HG02870 (cell line): Measurements from ENCODE around the gene SH3GL2.

Source experiments
- ATAC-seq: cut with Tn5 transposase; IDR thresholded peaks from one replicate; pipeline ENCODE4 v1.9.1; 2021; ENCODE audit warnings: mild to moderate bottlenecking, moderate library complexity; ENCODE audit not compliant: unreplicated experiment

The SH3GL2 gene

DNA sequence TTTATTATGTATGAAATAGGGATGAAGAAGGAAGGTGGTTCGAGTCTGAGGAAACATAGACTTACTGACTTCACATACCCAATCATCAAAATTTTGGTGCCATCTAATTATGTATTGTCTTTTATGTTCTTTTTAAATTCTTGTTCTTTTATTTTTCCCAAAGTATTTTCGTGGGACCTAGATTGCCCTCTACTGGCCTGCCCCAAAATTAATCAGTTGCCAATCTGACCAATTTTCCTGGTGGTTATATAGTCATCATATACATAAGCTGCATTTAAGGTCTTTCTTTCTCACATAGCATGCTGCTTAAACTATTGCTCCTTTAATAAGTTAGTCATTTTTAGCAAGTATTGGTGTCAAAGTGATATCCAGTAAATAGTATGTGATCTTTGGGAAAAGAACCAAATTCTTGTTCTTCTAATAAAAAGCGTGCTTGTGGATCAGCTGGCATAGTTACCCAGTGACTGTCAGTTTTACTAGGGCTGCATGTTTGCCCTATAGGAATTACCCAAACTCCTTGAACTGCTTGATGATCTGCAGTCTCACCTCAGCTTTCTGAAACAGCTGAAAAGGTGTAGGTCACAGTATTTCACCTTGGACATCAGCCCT, 223.5 kb downstream of the SH3GL2 start:
- ATAC-seq: no peak

DNA sequence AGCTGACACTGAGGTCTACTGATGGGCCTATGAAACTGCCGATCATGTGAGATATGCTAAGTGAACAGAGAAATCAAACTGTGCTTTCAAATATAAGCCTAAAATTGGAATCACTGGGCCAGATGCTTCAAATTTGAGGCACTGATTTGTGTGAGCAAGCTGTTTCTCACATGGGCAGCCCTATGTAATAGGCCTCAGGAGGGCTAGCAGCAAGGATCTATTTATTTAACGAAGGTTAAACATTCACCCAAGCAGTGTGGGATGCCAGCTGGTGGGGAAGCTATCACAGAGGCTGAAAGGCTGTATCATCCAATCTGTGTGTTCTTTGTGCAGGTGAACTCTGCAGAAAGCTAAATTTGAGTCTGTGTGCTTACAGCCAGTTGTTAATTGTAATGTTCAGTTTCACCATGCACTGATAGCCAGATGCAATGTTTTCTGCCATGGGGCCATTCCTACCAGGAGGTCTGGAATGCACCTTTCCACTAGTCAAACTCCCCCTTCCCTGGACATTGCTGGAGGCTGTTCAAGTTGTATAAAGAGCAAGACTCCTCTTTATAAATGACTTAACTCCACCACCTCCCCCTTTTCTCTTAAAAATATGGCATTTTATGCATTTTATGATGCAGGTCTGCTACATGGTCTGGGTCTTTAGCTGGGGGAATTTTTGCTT, 228.9 kb downstream of the SH3GL2 start:
- no peak for ATAC-seq

DNA sequence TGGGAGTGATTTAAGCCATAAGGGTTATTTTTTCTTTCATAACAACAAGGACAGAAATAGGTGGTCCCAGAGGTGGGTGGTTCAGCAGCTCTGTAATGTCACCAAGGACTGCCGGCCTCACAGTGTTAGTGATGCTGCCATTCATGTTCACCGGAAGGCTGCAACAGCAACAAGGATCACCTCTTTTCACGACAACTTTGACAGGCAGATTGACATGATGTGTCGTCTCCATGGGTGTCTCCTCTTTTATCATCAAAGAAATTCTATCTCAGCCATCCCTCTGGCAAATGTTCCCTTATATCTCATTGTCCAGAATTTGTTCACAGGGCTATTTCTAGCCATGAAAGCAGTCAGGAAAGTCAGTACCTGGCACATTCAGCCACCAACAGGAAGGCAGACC, 231.5 kb downstream of the SH3GL2 start:
- ATAC-seq: no peak

DNA sequence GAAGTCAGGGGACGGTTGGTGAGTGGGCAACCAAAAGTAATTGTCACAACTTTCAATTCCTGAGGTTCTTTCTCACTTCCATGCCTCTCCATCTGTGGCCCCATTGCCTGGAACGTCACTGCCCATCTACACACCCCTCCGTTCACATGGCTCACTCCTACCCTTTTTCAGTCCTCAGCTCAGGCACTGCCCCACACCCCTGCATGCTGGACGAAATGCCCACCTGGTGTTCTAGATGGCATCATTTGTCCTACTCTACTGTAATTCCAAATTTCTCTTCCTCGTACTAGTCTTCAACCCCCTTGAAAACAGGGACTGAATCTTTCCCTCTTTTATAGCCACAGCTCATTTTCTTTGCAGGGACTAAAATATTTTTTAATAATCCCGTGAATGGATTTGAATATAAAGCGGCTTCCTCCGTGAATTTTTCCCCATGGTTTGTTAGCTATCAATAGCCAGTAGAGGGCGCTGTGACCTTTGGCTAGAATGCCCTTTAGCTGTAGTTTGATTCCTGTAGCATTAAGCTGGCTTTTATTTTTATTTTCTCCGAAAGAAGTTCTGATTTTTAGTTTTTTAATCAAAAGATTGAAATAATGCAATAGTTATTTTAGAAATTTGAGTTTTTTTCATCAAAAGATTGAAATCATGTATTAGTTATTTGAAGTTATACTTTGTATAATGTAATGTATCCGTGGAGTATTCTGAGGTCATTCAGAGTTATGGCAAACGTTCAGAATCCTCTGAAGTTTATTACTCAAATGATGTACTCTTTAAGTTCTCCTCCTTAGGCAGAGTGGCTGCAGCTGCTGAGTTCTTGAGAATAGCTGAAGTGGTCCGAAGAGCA, 232.1 kb downstream of the SH3GL2 start:
- ATAC-seq: no peak

DNA sequence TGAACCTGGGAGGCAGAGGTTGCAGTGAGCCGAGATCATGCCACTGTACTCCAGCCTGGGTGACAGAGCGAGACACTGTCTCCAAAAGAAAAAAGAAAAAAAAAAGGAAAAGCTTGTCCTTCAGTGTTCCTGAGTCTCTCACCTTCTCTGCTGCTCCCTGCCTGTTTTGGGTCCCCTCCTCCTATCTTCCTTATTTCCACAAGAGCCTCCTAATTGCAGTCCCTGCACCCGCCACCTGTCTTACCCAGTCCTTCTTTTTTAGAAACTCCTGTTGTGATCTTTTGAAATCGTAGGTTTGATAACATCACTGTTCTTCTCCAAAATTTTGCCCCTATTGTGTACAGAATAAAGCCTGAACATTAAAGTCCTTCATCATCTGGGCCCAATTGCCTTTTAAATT, 234.9 kb downstream of the SH3GL2 start:
- ATAC-seq: no peak

DNA sequence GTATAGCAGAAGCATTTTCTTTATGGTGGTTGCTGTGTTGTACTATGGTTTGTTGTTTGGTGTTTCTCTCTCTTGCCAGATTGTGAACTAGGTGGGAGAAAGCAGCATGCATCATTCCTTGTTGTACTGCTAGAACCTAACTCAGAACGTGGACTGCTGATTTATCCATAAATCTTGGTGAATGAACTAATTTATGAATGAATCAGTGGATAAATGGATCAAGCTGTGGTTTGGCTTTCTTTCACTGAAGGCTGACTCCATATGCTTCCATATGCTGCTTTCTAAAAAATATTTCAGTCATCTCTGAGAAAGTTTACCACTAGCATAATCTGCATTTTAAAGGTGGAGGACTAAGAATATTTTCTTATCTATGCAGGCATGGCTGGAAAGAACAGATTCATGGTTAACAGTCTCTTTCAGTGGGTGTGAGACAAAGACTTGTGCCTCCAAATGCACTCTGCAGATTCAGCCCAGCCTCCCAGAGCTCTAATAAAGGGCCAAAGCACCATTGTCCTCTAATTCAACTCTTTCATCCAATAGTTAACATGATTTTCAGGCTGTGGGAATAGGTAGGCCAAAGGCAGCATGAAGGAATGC, 237.7 kb downstream of the SH3GL2 start:
- no peak for ATAC-seq

DNA sequence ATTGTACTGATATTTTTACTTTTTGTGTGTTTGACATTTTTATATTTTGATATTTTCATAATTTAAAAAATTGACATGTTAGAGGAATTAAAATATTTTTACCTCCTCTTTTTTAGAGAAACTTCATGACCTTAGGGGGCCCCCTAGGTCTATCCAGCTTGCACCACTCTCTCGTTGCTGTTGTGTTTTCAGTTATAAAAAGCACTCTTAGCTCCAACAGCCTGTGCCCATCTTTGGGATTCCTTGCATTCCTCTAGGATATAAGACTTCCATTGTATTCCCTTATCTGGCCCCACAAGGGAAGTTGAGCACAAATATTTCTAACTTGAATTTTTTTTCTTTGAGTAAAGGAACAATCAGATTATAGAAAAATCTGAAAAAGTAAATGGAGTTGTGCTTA, 245.3 kb downstream of the SH3GL2 start:
- no peak for ATAC-seq

DNA sequence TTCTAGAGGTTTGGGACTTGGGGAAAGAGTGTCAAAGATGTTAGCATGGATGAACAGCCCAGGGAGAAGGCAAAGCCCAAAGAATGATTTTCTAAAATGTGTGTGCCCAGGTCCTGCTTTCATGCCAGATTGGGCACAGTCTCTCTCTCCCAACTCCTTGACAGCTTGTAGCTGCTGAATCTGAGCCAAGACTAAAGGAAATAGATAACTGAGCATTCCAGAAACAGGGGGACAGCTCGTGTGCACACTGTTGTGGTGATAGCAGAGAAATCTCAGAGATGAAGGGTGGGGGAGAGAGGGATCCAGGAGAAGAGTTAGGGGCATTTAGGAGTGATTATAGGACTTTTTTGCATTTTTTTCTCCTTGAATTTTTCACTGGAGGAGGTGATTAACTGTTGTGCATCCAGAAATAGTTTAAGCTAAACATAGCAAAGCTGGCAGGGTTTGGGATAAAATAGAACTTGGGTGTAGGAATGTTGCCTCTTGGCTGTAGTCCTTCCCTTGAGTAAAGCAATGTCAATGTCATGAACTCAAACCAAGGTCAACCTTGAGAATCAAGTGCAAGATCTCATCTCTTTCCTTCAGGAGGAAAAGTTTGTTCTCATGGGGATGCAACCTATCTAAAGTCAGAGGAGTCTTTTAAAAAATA, 245.9 kb downstream of the SH3GL2 start:
- no peak for ATAC-seq

DNA sequence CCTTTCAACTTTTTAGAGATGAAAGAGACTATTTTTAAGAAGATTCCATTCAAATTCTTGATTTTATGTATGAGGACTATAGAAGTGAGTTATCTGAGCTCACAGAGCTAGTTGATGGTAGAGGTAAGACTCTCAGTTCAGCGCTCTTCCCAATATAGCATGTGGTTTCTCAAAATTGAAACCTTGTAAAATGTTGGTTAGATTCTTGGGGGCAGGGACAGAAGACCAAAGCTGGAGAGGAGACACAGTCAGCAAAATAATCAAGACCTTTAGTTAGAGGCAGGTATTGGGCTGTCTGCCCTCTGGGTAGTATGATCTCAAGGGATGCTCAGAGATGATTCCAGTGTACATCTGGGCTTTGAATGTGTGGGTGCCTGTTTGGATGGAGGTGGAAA, 246.4 kb downstream of the SH3GL2 start:
- no peak for ATAC-seq

DNA sequence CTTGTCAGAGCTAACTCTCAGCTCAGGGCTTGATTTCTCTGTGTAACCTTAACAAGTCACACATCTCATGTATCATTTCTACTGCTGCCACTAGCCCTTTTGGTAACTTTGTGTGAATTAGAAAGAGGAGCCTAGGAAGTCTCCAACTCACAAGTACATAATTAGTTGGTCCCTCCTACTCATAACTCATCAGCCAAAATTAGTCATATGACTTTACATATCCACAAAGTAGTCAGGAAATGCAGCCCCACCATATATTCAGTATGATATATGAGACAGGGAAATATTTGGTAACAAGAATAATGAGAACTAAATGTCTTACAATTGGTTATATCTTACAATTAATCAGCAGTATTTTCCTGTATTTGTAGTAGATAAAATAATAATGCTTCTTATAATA, 250.2 kb downstream of the SH3GL2 start:
- ATAC-seq: no peak

DNA sequence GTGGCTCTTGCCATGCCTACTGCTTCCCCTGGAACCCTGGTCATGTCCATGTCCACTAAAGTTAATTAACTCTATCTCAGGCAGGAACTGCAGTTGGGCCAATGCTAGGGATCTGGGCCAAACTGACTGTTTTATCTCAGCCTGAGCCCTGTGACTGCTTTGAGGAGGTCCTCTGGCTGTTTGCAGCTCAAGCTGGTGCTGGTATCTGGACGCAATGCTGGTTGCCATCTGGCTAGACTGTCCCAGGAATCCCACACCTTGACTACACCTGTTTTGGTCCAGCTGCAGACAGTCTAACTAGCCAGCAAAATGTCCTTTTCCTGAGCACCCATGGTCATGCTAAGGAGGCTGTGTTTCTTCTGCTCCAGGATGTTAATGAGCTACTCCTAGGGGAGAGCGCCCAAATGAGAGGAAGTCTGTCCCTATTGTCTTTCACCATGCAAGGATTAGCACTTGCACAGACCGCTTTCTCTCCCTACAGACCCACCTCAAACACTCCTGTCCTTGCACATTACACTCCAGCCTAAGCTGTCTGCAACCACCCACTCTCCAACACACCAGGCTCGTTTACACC, 251.0 kb downstream of the SH3GL2 start:
- ATAC-seq: no peak

DNA sequence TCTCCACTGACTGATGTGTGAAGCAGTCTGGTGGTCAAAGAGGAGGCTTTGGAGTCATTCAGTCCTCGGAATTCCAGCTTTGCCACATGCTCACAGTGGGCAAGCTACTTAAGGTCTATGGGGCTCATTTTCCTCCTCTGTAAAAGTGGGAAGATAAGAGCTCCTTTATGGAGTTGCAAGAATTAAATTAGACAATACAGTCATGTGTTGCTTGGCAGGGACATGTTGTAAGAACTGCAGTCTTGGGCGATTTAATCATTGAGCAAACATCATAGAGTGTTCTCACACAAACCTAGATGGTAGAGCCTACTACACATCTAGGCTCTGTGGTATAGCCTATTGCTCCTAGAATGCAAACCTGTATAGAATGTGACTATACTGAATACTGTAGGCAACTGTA, 253.9 kb downstream of the SH3GL2 start:
- no peak for ATAC-seq

DNA sequence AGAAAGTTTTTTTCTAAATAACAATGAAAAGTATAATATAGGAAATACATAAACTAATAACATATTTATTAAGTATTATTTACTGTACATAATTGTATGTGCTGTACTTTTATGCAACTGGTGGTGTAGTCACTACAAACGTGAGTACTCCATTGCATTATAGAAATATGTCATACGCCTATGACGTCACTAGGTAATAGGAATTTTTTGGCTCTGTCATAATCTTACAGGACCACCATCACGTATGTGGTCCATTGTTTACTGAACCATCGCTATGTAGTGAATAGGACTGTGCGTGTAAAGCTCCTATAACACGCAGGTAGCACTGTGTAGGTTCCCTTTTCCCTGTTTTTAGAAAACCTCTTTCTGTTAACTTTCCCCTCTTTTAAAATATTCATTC, 255.0 kb downstream of the SH3GL2 start:
- no peak for ATAC-seq

DNA sequence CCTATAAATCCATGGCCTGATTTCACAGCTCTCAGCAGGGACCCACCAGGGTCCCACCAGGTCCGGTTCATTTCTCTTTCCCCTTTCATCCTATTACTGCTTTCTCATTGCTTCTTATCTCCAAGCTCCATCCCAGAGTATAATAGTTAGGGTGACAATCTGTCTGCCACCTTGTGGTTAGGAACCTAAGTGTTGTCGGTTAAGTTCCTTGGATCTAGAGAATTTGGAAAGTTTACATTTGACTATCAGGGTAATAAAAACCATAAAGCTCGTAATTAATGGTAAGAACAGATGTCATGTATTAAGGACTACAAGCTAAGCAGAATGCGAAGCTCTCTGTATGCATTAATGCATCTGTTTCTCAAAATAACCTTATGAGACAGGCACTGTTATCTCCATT, 259.1 kb downstream of the SH3GL2 start:
- ATAC-seq: no peak

DNA sequence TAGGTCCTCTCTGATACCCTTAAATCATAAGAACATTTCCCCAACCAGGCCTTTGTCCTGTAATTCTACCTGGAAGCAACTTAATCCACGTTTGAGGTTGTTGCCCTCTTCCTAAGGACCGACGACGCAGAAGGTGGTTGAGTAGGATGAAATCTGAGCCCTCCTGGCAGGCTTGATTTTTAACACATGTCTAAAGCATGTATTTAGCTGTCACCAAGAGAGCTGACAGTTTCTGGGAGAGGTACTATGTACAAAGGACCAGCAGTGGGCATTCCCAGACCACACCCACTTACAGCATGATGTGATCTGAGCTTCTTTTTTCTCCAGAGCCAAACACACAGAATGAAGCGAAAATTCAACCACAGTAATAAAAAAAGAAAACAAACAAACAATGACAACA, 260.9 kb downstream of the SH3GL2 start:
- ATAC-seq: no peak

DNA sequence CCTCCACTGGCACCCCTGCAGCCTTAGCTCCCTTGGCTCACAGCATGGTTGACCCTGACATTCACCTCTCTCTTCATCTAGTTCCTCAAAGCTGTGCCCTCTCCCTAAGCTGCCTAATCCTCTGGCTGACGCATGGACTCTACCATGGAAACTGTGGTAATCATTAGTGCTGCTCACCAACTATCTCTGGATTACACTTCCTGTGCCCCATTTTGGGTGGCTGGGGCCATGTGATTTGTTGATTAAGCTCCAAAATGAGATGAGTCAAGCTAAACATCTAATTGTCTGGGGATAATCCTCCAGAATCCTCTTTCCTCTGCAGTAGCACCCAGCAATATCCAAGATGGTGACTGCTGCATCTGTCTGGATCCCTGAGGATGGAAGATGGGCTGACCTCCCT, 264.4 kb downstream of the SH3GL2 start:
- ATAC-seq: no peak
